ENCODE measurements around the gene RNF112.

DNA sequence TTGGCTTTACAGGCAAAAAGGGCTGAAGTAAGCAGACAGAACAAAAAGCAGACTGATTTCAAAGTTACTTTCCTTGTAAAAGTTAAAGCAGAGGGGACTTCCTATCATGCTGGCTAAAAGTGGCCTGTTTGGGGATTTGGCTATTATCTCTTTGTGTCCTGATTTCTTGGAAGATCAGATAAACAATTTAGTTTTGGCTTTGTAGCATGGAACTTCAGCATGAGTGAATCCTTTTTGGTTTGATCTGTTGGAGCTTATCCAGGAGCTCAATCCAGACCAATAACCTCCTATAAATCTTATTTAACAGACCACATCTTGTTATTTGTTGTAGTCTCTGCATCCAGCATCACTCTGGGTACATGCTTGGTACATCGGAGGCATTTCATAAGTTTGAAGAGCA lies 8.9 kb upstream of the RNF112 start:
- TF ChIP-seq, protein P1, sequence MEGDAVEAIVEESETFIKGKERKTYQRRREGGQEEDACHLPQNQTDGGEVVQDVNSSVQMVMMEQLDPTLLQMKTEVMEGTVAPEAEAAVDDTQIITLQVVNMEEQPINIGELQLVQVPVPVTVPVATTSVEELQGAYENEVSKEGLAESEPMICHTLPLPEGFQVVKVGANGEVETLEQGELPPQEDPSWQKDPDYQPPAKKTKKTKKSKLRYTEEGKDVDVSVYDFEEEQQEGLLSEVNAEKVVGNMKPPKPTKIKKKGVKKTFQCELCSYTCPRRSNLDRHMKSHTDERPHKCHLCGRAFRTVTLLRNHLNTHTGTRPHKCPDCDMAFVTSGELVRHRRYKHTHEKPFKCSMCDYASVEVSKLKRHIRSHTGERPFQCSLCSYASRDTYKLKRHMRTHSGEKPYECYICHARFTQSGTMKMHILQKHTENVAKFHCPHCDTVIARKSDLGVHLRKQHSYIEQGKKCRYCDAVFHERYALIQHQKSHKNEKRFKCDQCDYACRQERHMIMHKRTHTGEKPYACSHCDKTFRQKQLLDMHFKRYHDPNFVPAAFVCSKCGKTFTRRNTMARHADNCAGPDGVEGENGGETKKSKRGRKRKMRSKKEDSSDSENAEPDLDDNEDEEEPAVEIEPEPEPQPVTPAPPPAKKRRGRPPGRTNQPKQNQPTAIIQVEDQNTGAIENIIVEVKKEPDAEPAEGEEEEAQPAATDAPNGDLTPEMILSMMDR (IDR thresholded peaks at IDR 0.05), result no peak
- TF ChIP-seq POLR2A (IDR thresholded peaks at IDR 0.05; ENCODE audit: low read depth), result no peak
- TF ChIP-seq POLR2AphosphoS5 (IDR thresholded peaks at IDR 0.05), result no peak
- TF ChIP-seq EP300 (IDR thresholded peaks at IDR 0.05), result no peak
